ENCODE measurements around the gene MAP2K5.
"Not testable (repeated sequence)": the region's sequence is repeated elsewhere in the genome, so short reads cannot be mapped to it uniquely, and the experiment has no call there.

Gene MAP2K5

GRCh38 chr15:67592245-67592644, 49.7 kb downstream of the MAP2K5 start:
- Mint-ChIP-seq H3K9me3 (no peaks in the 10 kb centered on the region), H3K4me3 (no peak overlapping the region), H3K36me3 (peaks cover 24% of the 10 kb centered on the region), H3K4me1 (no peaks in the 10 kb centered on the region), H3K27ac (no peak overlapping the region)
- DNase-seq (ENCODE audit: low spot score in 2 of 2): no peak
- no peak for ATAC-seq

GRCh38 chr15:67593562-67593961, 51.1 kb downstream of the MAP2K5 start:
- H3K4me3 Mint-ChIP-seq: no peak overlapping the region
- DNase-seq (ENCODE audit: low spot score in 2 of 2): no peak
- ATAC-seq: no peak
- no peaks in the 10 kb centered on the region for H3K4me1 Mint-ChIP-seq
- H3K36me3 Mint-ChIP-seq: peaks cover 36% of the 10 kb centered on the region
- no peak overlapping the region for H3K27ac Mint-ChIP-seq
- H3K9me3 Mint-ChIP-seq: no peaks in the 10 kb centered on the region

- Mint-ChIP-seq H3K4me1 (no peaks in the 10 kb centered on the region), H3K9me3 (no peaks in the 10 kb centered on the region), H3K4me3 (no peak overlapping the region), H3K27ac (no peak overlapping the region), H3K36me3 (peaks cover 39% of the 10 kb centered on the region)
- ATAC-seq: no peak
- no peak for DNase-seq (ENCODE audit: low spot score in 2 of 2)
Measured at GRCh38 chr15:67594770-67595169, 52.3 kb downstream of the MAP2K5 start.

GRCh38 chr15:67595572-67595971, 53.1 kb downstream of the MAP2K5 start:
- DNase-seq (ENCODE audit: low spot score in 2 of 2) (no peak), ATAC-seq (no peak)
- Mint-ChIP-seq H3K27ac (no peak overlapping the region), H3K4me1 (no peaks in the 10 kb centered on the region), H3K36me3 (peaks cover 39% of the 10 kb centered on the region), H3K4me3 (no peak overlapping the region), H3K9me3 (no peaks in the 10 kb centered on the region)

- Mint-ChIP-seq H3K27ac (no peak overlapping the region), H3K4me1 (no peaks in the 10 kb centered on the region), H3K4me3 (no peak overlapping the region), H3K36me3 (peaks cover 33% of the 10 kb centered on the region), H3K9me3 (no peaks in the 10 kb centered on the region)
- ATAC-seq: no peak
- DNase-seq (ENCODE audit: low spot score in 2 of 2): no peak
Measured at GRCh38 chr15:67601073-67601472, 58.6 kb downstream of the MAP2K5 start.

- ATAC-seq: no peak
- Mint-ChIP-seq H3K4me1 (no peaks in the 10 kb centered on the region), H3K36me3 (peaks cover 16% of the 10 kb centered on the region), H3K27ac (no peak overlapping the region), H3K4me3 (no peak overlapping the region), H3K9me3 (no peaks in the 10 kb centered on the region)
- DNase-seq (ENCODE audit: low spot score in 2 of 2): no peak
Measured at GRCh38 chr15:67603063-67603462, 60.6 kb downstream of the MAP2K5 start.

GRCh38 chr15:67605871-67606270, 63.4 kb downstream of the MAP2K5 start:
- Mint-ChIP-seq H3K4me1 (no peaks in the 10 kb centered on the region), H3K4me3 (no peak overlapping the region), H3K36me3 (peaks cover 9% of the 10 kb centered on the region), H3K27ac (no peak overlapping the region), H3K9me3 (no peaks in the 10 kb centered on the region)
- DNase-seq (ENCODE audit: low spot score in 2 of 2): no peak
- ATAC-seq: no peak

- Mint-ChIP-seq H3K9me3 (no peaks in the 10 kb centered on the region), H3K4me3 (no peak overlapping the region), H3K27ac (no peak overlapping the region), H3K36me3 (peaks cover 6% of the 10 kb centered on the region), H3K4me1 (no peaks in the 10 kb centered on the region)
- DNase-seq (ENCODE audit: low spot score in 2 of 2) (no peak), ATAC-seq (no peak)
Measured at GRCh38 chr15:67606742-67607141, 64.2 kb downstream of the MAP2K5 start.

- no peak overlapping the region for H3K4me3 Mint-ChIP-seq
- H3K36me3 Mint-ChIP-seq: no peaks in the 10 kb centered on the region
- H3K9me3 Mint-ChIP-seq: no peaks in the 10 kb centered on the region
- ATAC-seq (no peak), DNase-seq (ENCODE audit: low spot score in 2 of 2) (no peak)
- no peak overlapping the region for H3K27ac Mint-ChIP-seq
- H3K4me1 Mint-ChIP-seq: no peaks in the 10 kb centered on the region
Measured at GRCh38 chr15:67607329-67607728, 64.8 kb downstream of the MAP2K5 start.

- no peak overlapping the region for H3K27ac Mint-ChIP-seq
- H3K36me3 Mint-ChIP-seq: no peaks in the 10 kb centered on the region
- no peak overlapping the region for H3K4me3 Mint-ChIP-seq
Measured at GRCh38 chr15:67607959-67608637, 65.6 kb downstream of the MAP2K5 start.

GRCh38 chr15:67608638-67608959, 66.1 kb downstream of the MAP2K5 start:
- no peak for ATAC-seq
- H3K4me1 Mint-ChIP-seq: no peaks in the 10 kb centered on the region
- no peak overlapping the region for H3K27ac Mint-ChIP-seq
- no peak overlapping the region for H3K4me3 Mint-ChIP-seq
- DNase-seq (ENCODE audit: low spot score in 2 of 2): no peak
- no peaks in the 10 kb centered on the region for H3K9me3 Mint-ChIP-seq
- H3K36me3 Mint-ChIP-seq: no peaks in the 10 kb centered on the region

More at GRCh38 chr15:67607959-67608637, 65.6 kb downstream of the MAP2K5 start:
- Mint-ChIP-seq H3K9me3 (no peaks in the 10 kb centered on the region), H3K4me1 (no peaks in the 10 kb centered on the region)
- ATAC-seq (no peak), DNase-seq (ENCODE audit: low spot score in 2 of 2) (no peak)

GRCh38 chr15:67611370-67612369, 69.2 kb downstream of the MAP2K5 start:
- Mint-ChIP-seq H3K27ac (no peak overlapping the region), H3K4me3 (no peak overlapping the region), H3K36me3 (no peaks in the 10 kb centered on the region), H3K9me3 (no peaks in the 10 kb centered on the region), H3K4me1 (no peaks in the 10 kb centered on the region)
- DNase-seq (ENCODE audit: low spot score in 2 of 2): no peak
- no peak for ATAC-seq

- no peaks in the 10 kb centered on the region for H3K9me3 Mint-ChIP-seq
- no peaks in the 10 kb centered on the region for H3K4me1 Mint-ChIP-seq
- DNase-seq (ENCODE audit: low spot score in 2 of 2) (no peak), ATAC-seq (no peak)
- no peak overlapping the region for H3K4me3 Mint-ChIP-seq
- no peaks in the 10 kb centered on the region for H3K36me3 Mint-ChIP-seq
- no peak overlapping the region for H3K27ac Mint-ChIP-seq
Measured at GRCh38 chr15:67613211-67613610, 70.7 kb downstream of the MAP2K5 start.

- DNase-seq (ENCODE audit: low spot score in 2 of 2) (no peak), ATAC-seq (no peak)
- H3K36me3 Mint-ChIP-seq: no peaks in the 10 kb centered on the region
- H3K9me3 Mint-ChIP-seq: no peaks in the 10 kb centered on the region
- H3K27ac Mint-ChIP-seq: no peak overlapping the region
- H3K4me3 Mint-ChIP-seq: no peak overlapping the region
- no peaks in the 10 kb centered on the region for H3K4me1 Mint-ChIP-seq
Measured at GRCh38 chr15:67613708-67614107, 71.2 kb downstream of the MAP2K5 start.

- H3K9me3 Mint-ChIP-seq; ATAC-seq; H3K27ac Mint-ChIP-seq; DNase-seq (ENCODE audit: low spot score in 2 of 2); H3K4me1 Mint-ChIP-seq; H3K4me3 Mint-ChIP-seq; H3K36me3 Mint-ChIP-seq: not testable (repeated sequence)
Measured at GRCh38 chr15:67615131-67615534, 72.6 kb downstream of the MAP2K5 start.

- ATAC-seq: no peak
- no peak for DNase-seq (ENCODE audit: low spot score in 2 of 2)
- no peak overlapping the region for H3K4me3 Mint-ChIP-seq
- H3K4me1 Mint-ChIP-seq: no peaks in the 10 kb centered on the region
- no peak overlapping the region for H3K27ac Mint-ChIP-seq
- peaks cover 12% of the 10 kb centered on the region for H3K36me3 Mint-ChIP-seq
- no peaks in the 10 kb centered on the region for H3K9me3 Mint-ChIP-seq
Measured at GRCh38 chr15:67618297-67618696, 75.8 kb downstream of the MAP2K5 start.
